ES-I3 (cell line): ENCODE results near the gene STX7.
A peak's percentile ranks its signal among the peaks of the same experiment; 100 is the strongest.

Source experiments
- H3K36me3 ChIP-seq: 2 replicates; pipeline ENCODE4 v1.6.1; 2013; ENCODE audit warnings: mild to moderate bottlenecking, low read length, control low read depth, moderate library complexity; ENCODE audit not compliant: insufficient read depth
- H3K4me1 ChIP-seq: 2 replicates; pipeline ENCODE4 v1.6.1; 2013; ENCODE audit warnings: mild to moderate bottlenecking, control low read depth, low read length; ENCODE audit not compliant: insufficient read depth
- H3K9ac ChIP-seq: 2 replicates; pipeline ENCODE4 v1.6.1; 2013; ENCODE audit warnings: low read depth, mild to moderate bottlenecking, low read length, moderate library complexity
- H3K9me3 ChIP-seq: 2 replicates; pipeline ENCODE4 v1.6.1; 2013; ENCODE audit warnings: mild to moderate bottlenecking, low read length, moderate library complexity; ENCODE audit not compliant: control insufficient read depth, insufficient read depth

The STX7 gene

DNA sequence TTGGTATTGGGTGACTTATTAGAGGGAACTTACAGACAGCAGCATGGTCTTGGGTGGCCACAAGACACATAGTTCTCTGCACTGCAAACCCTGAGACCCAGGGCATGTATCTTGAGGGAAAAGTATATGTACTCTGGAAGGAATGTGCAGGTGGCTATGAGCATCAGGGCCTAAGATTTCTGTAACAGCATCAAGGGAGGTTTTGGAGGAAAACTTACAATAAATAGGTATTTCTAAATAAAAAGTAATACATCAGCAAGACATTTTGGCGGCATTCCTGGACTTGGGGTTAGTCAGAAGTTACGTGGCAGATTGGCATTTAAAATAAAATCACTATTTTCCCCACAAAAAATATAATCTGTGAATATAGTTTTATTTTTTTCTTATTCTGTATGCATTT, 8.0 kb upstream of the STX7 start:
- no peak overlapping the region for H3K9ac ChIP-seq
- peaks cover under 1% of the 10 kb centered on the region; the same call in 1 of the 2 replicates for H3K4me1 ChIP-seq
- H3K36me3 ChIP-seq: no peaks in the 10 kb centered on the region
- no peaks in the 10 kb centered on the region for H3K9me3 ChIP-seq

- no peaks in the 10 kb centered on the region for H3K4me1 ChIP-seq
- no peak overlapping the region for H3K9ac ChIP-seq
- no peaks in the 10 kb centered on the region for H3K36me3 ChIP-seq
- H3K9me3 ChIP-seq: no peaks in the 10 kb centered on the region
Measured at GRCh38 chr6:132515386-132515785, 2.5 kb upstream of the STX7 start.

DNA sequence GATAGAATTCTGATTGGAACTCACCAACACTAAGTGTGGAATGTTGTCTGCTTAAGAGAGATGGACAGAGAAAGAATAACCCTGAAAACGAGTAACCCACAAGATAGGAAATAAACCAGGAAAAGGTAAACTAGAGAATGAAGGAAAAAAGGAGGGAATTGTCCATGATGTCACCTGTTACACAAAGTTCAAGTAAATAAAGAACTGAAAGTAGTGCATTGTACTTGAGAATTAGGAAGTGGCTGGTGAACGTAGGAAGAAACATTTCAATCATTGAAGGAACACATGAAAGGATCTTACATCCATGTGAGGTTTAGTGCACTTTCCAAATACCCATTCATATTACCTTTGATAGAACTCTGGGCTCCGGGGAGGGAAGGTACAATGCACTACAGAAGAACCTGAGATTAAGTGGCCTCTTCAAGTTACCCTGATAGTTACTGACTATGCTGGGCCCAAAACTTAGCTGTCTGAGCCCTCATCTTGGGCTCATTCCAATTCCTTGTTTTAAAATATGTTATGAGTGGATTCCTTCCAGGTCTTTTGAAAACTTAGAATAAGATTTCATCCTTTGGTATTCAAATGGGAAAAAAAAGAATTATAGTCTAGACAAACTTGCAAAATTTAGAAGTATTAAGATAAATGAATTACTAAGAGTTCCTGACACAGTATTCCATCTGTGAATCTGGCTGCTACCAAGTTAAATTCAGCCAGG, 1.1 kb upstream of the STX7 start:
- no peaks in the 10 kb centered on the region for H3K36me3 ChIP-seq
- no peaks in the 10 kb centered on the region for H3K9me3 ChIP-seq
- no peaks in the 10 kb centered on the region for H3K4me1 ChIP-seq
- H3K9ac ChIP-seq: no peak overlapping the region; the same call in 1 of the 2 replicates

DNA sequence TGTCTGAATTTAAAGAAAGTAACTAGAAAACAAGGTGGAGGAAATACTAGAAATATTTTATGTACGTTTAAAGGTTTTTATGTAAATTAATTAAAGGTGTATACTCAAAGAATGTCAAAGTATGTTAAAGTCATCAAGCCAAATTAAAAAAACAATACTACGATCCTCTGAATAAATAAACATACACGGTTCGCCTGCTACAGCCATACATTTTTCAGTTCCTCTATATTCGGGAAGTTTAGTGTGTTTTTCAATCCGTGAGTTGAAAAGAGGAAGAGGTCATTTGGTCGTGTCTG, 626 bp downstream of the STX7 start:
- Histone ChIP-seq H3K36me3 (no peaks in the 10 kb centered on the region), H3K9me3 (no peaks in the 10 kb centered on the region), H3K9ac (peak overlapping the region; percentile 88), H3K4me1 (no peaks in the 10 kb centered on the region)

DNA sequence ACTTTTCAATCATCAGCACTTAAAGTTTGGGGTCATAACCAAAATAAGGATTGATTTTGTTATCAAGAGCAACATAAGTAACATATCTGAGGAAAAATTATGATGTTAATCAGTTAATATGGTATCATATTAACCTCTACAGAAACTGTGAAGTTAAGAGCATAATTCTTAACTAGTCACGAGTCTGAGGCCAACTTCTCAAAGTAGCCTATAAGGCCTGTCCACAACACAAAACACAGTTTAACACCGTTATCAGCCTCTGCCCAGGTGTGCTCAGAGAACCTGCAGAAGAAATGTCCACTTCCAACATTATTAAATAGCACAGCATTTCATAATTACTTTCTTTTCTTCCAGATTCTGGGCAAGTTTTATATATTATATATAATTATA, 1.1 kb downstream of the STX7 start:
- Histone ChIP-seq H3K9ac (peak overlapping the region; percentile 88), H3K36me3 (no peaks in the 10 kb centered on the region), H3K9me3 (no peaks in the 10 kb centered on the region), H3K4me1 (no peaks in the 10 kb centered on the region)

- H3K4me1 ChIP-seq: no peaks in the 10 kb centered on the region
- H3K9me3 ChIP-seq: no peaks in the 10 kb centered on the region
- no peaks in the 10 kb centered on the region for H3K36me3 ChIP-seq
- peak overlapping the region; percentile 88 for H3K9ac ChIP-seq
Measured at GRCh38 chr6:132511210-132511830, 1.6 kb downstream of the STX7 start.

- no peaks in the 10 kb centered on the region for H3K36me3 ChIP-seq
- H3K9me3 ChIP-seq: no peaks in the 10 kb centered on the region
- no peak overlapping the region for H3K9ac ChIP-seq
- H3K4me1 ChIP-seq: no peaks in the 10 kb centered on the region
Measured at GRCh38 chr6:132506869-132507808, 5.8 kb downstream of the STX7 start.

DNA sequence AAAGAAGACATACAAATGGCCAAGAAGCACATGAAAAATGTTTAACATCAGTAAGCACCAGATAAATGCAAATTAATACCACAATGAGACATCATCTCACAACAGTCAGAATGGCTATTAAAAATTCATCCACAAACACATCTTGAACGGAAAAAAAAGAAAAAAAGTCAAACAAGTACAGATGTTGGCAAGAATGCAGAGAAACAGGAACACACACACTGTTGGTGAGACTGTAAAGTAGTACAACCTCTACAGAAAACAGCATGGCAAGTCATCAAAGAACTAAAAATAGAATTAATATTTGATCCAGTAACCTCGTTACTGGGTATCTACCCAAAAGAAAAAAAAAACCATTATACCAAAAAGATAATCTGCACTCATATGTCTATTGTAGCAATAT, 6.5 kb downstream of the STX7 start:
- Histone ChIP-seq H3K36me3 (no peaks in the 10 kb centered on the region), H3K9ac (no peak overlapping the region), H3K9me3 (no peaks in the 10 kb centered on the region), H3K4me1 (no peaks in the 10 kb centered on the region)

GRCh38 chr6:132505158-132505557, 7.8 kb downstream of the STX7 start:
- Histone ChIP-seq H3K36me3 (peaks cover 2% of the 10 kb centered on the region; the same call in 1 of the 2 replicates), H3K9ac (no peak overlapping the region), H3K9me3 (no peaks in the 10 kb centered on the region), H3K4me1 (no peaks in the 10 kb centered on the region)

DNA sequence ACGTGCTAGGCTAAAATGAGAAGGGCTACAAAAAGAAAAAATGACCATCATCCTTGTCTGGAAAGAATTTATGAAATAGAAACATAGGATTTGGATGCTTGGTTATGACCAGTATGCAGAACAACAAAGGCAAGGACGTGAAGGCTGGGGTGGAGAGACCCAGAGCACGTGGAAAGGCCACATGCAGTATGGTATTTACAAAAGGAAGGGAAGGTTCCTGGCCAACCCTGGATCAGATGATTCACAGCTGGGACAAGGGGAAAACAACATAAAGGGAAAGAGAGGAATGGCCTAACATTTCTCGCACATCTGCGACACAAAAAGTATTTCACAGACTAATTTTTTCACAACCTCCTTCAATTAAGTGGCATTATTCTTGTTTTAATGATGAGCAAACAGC, 8.2 kb downstream of the STX7 start:
- Histone ChIP-seq H3K36me3 (peaks cover 2% of the 10 kb centered on the region; the same call in 1 of the 2 replicates), H3K9ac (no peak overlapping the region), H3K9me3 (no peaks in the 10 kb centered on the region), H3K4me1 (no peaks in the 10 kb centered on the region)

DNA sequence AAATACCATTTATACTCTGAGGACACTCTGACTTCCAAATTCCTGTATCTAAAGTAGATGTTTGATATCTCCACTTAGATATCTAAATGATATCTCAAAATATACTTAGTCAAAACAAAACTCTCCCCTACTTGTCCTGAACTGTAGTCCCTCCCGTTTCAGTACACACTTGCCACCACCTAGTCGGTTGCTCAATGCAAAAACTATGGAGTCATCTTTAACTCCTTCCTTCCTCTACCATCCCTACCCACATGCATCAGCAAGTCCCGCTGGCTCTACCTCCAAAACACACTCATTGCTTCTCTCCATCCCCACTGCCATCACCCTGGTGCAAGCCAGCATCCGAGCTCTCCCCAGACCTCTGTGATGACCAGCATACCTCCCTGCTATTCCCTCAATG, 13.2 kb downstream of the STX7 start:
- Histone ChIP-seq H3K4me1 (no peaks in the 10 kb centered on the region), H3K36me3 (peaks cover 2% of the 10 kb centered on the region; the same call in 1 of the 2 replicates), H3K9ac (no peak overlapping the region), H3K9me3 (no peaks in the 10 kb centered on the region)

GRCh38 chr6:132498638-132499037, 14.3 kb downstream of the STX7 start:
- Histone ChIP-seq H3K36me3 (peaks cover 2% of the 10 kb centered on the region; the same call in 1 of the 2 replicates), H3K4me1 (no peaks in the 10 kb centered on the region), H3K9me3 (no peaks in the 10 kb centered on the region), H3K9ac (no peak overlapping the region)

- Histone ChIP-seq H3K36me3 (peaks cover 2% of the 10 kb centered on the region; the same call in 1 of the 2 replicates), H3K4me1 (no peaks in the 10 kb centered on the region), H3K9ac (no peak overlapping the region), H3K9me3 (no peaks in the 10 kb centered on the region)
Measured at GRCh38 chr6:132496519-132497180, 16.3 kb downstream of the STX7 start.

DNA sequence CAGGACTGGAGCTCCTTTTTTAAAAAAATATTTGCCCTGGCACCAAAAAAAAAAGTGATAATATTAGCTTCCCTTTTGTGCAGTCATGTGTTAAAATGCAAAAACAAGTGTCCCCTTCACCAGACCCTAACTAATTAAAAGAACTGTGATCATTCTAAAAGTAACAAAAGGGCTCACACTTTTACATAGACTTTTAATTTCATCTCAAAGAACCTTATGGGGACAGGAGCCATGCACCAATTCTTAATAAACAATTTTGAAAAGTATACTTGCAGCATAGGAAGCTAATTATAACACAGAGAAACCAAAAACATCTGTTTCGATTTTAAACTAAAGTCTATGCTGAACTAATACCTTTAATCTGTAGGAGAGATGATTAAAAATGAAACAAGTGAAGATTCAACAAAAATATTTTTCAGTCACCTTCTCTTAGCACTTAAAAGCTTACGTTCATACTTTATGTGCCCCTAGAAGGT, 17.3 kb downstream of the STX7 start:
- H3K9ac ChIP-seq: no peak overlapping the region
- no peaks in the 10 kb centered on the region for H3K9me3 ChIP-seq
- H3K4me1 ChIP-seq: no peaks in the 10 kb centered on the region
- H3K36me3 ChIP-seq: no peaks in the 10 kb centered on the region
